Psoas muscle (tissue), 8 donors: ENCODE measurements around the gene GINS3. TPM values are rescaled to one million over a fixed set of nuclear protein-coding genes. Genes with fewer than 3 reads are reported as not detected.

Experiments used
- ATAC-seq, 4 donors: fragments of 200-7000 bp; cut with Tn5 transposase; one replicate each; pipeline ENCODE4 v1.9.1; 2020; ENCODE audit warnings: moderate library complexity in 3 of 4, mild to moderate bottlenecking in 2 of 4
- DNase-seq, 2 donors: peaks; one replicate each; pipeline ENCODE4 v3.0.0-alpha.2; 2020
- H3K27ac ChIP-seq: fragments of 200-600 bp; one replicate; pipeline ENCODE4 v1.8.0; 2022
- H3K27me3 ChIP-seq, 3 donors: fragments of 200-600 bp in 1 of 3; one replicate each; pipeline versions ENCODE4 v1.6.1 to v1.8.0; 2013 to 2022; ENCODE audit warnings: low read length in 2 of 3, mild to moderate bottlenecking in 2 of 3, moderate library complexity in 1 of 3; ENCODE audit not compliant: insufficient read depth in 3 of 3
- H3K36me3 ChIP-seq, 2 donors: fragments of 200-600 bp in 1 of 2; one replicate each; pipeline versions ENCODE4 v1.6.1 to v1.8.0; 2013 to 2022; ENCODE audit warnings: low read depth in 1 of 2, mild to moderate bottlenecking in 1 of 2, moderate library complexity in 1 of 2; ENCODE audit not compliant: insufficient read depth in 1 of 2
- H3K4me1 ChIP-seq: fragments of 200-600 bp; one replicate; pipeline ENCODE4 v1.8.0; 2022
- H3K4me3 ChIP-seq: fragments of 200-600 bp; one replicate; pipeline ENCODE4 v1.8.0; 2022; ENCODE audit warnings: mild to moderate bottlenecking
- H3K9me3 ChIP-seq: fragments of 200-600 bp; one replicate; pipeline ENCODE4 v1.8.0; 2022
- CTCF ChIP-seq: fragments of 200-600 bp; IDR thresholded peaks from one replicate; pipeline ENCODE4 v1.8.0; 2022; ENCODE audit warnings: antibody characterized with exemption
- WGBS, 3 donors: extraction: QIAGEN DNeasy Blood & Tissue Kit; methylation state at CpG; one replicate each; pipeline versions ENCODE4 v1.1.6 to v1.1.7; 2013; 5-methylcytosine and 5-hydroxymethylcytosine counted together
- intact Hi-C, 2 donors: fragments of 100-400 bp; cut with DNase I; formaldehyde crosslinking; loops; one replicate each; pipeline versions ENCODE4 v1.11.0 to v1.14.2; 2022
- polyA plus RNA-seq, 3 donors: library from polyadenylated mRNA; stranded (reverse); fragments of 200-250 nt; gene quantifications; one replicate each; pipeline ENCODE4 v1.2.3, GENCODE V29; 2013
- total RNA-seq, 4 donors: library from RNA; stranded (reverse); fragmentation: NEBNext Ultra II Directional in 2 of 4; extraction: Animal tissue kit (Norgen Biotek cat#: 25700) in 2 of 4; gene quantifications; one replicate each; pipeline versions ENCODE4 v1.2.1 to v1.2.4, GENCODE V29; 2021 to 2023
- donor health status: healthy with polysubstance abuse.
- donor health status: DM: no; HTN: no; CAD: no; lungs with moderate emphysema.
- donor health status: Bipolar disorder and iron deficiency.
- donor health status: healthy.
- donor health status: DM: yes; HTN: yes; CAD: no.
- donor health status: DM: no; HTN: no; CAD: no.
- donor health status: DM: no; HTN: no; CAD: no.
- donor health status: DM: yes; HTN: yes; CAD: no.

Gene GINS3
- total and polyA plus RNA-seq, 7 donors: 0.86 to 2.2 (median 1.2) TPM

- no peak for ATAC-seq
- intact Hi-C loops: no loop called here
- no peak overlapping the region for H3K27ac ChIP-seq
Measured at GRCh38 chr16:58419241-58419990, 27.1 kb downstream of the GINS3 start.

GRCh38 chr16:58421059-58421458 lies 28.8 kb downstream of the GINS3 start:
- Histone ChIP-seq H3K4me1 (no peaks in the 10 kb centered on the region), H3K36me3 (no peaks in the 10 kb centered on the region), H3K9me3 (no peaks in the 10 kb centered on the region), H3K27me3 (peaks cover 0 to 19% (median 0%) of the 10 kb centered on the region in 3 donors), H3K4me3 (no peak overlapping the region), H3K27ac (no peak overlapping the region)
- DNase-seq: no peak
- TF ChIP-seq CTCF: no peak
- WGBS, 3 donors: 41 to 51% (median 49%) methylated on average over 7 of the region's 7 CpGs
- intact Hi-C loops: no loop called here
- ATAC-seq: no peak

More at GRCh38 chr16:58419241-58419990, 27.1 kb downstream of the GINS3 start:
- Histone ChIP-seq H3K36me3 (no peaks in the 10 kb centered on the region), H3K4me3 (no peak overlapping the region), H3K9me3 (no peaks in the 10 kb centered on the region), H3K27me3 (peaks cover 0 to 14% (median 0%) of the 10 kb centered on the region in 3 donors), H3K4me1 (no peaks in the 10 kb centered on the region)
- no peak for TF ChIP-seq CTCF
- 52 to 62% (median 53%) methylated on average over 15 of the region's 15 CpGs for WGBS, 3 donors
- no peak for DNase-seq

GRCh38 chr16:58421529-58421928 lies 29.3 kb downstream of the GINS3 start:
- no peak for TF ChIP-seq CTCF
- intact Hi-C loops: no loop called here

GRCh38 chr16:58422809-58423208 lies 30.5 kb downstream of the GINS3 start:
- intact Hi-C loops: no loop called here
- DNase-seq (no peak), ATAC-seq (no peak)
- Histone ChIP-seq H3K9me3 (no peaks in the 10 kb centered on the region), H3K4me3 (no peak overlapping the region), H3K27me3 (peaks cover 0 to 19% (median 0%) of the 10 kb centered on the region in 3 donors), H3K4me1 (no peaks in the 10 kb centered on the region), H3K36me3 (no peaks in the 10 kb centered on the region), H3K27ac (no peak overlapping the region)
- TF ChIP-seq CTCF: no peak
- 64 to 69% (median 68%) methylated on average over 4 of the region's 4 CpGs for WGBS, 3 donors

More at GRCh38 chr16:58421529-58421928, 29.3 kb downstream of the GINS3 start:
- ATAC-seq: no peak
- Histone ChIP-seq H3K36me3 (no peaks in the 10 kb centered on the region), H3K9me3 (no peaks in the 10 kb centered on the region), H3K4me1 (no peaks in the 10 kb centered on the region), H3K27me3 (peaks cover 0 to 19% (median 0%) of the 10 kb centered on the region in 3 donors), H3K4me3 (no peak overlapping the region), H3K27ac (no peak overlapping the region)
- DNase-seq: no peak
- WGBS, 3 donors: 48 to 54% (median 50%) methylated on average over 5 of the region's 5 CpGs
